Retinal pigment epithelial cell (primary cell): ENCODE data around the gene ADPRM.
A peak's percentile ranks its signal among the peaks of the same experiment; 100 is the strongest.

Source experiments
- DNase-seq: peaks from one replicate; pipeline ENCODE4 v3.0.0-alpha.2; 2010; ENCODE audit warnings: low read depth
- H3K4me3 ChIP-seq: 2 replicates; pipeline ENCODE4 v1.5.1; 2011; ENCODE audit warnings: mild to moderate bottlenecking, low read length, control low read depth, moderate library complexity
- CTCF ChIP-seq: conservative IDR thresholded peaks from 2 replicates; pipeline ENCODE4 v1.5.1; 2011; ENCODE audit warnings: low read depth, low read length, control low read depth, inconsistent platforms

ADPRM gene

GRCh38 chr17:10698096-10698818 lies 863 bp downstream of the ADPRM start:
- DNase-seq = no peak
- no peak for TF ChIP-seq CTCF
- H3K4me3 ChIP-seq = peak overlapping the region; percentile 95

- H3K4me3 ChIP-seq = no peak overlapping the region
- no peak for TF ChIP-seq CTCF
- no peak for DNase-seq
Observed at GRCh38 chr17:10699856-10700255, 2.5 kb downstream of the ADPRM start.

GRCh38 chr17:10702574-10702973 lies 5.2 kb downstream of the ADPRM start:
- DNase-seq = no peak
- H3K4me3 ChIP-seq = no peak overlapping the region
- no peak for TF ChIP-seq CTCF

GRCh38 chr17:10705727-10706126 lies 8.3 kb downstream of the ADPRM start:
- TF ChIP-seq CTCF = no peak
- H3K4me3 ChIP-seq = no peak overlapping the region
- DNase-seq = no peak

GRCh38 chr17:10713318-10713717 lies 15.9 kb downstream of the ADPRM start:
- H3K4me3 ChIP-seq = no peak overlapping the region
- TF ChIP-seq CTCF = no peak

GRCh38 chr17:10716218-10716617 lies 18.8 kb downstream of the ADPRM start:
- H3K4me3 ChIP-seq = no peak overlapping the region
- no peak for TF ChIP-seq CTCF
- no peak for DNase-seq

More at GRCh38 chr17:10713318-10713717, 15.9 kb downstream of the ADPRM start:
- no peak for DNase-seq

GRCh38 chr17:10718547-10718946 lies 21.2 kb downstream of the ADPRM start:
- no peak for DNase-seq
- no peak overlapping the region for H3K4me3 ChIP-seq
- no peak for TF ChIP-seq CTCF
